ENCODE results near the gene RPP14. TPM values are rescaled to one million over a fixed set of nuclear protein-coding genes. Genes with fewer than 3 reads are reported as not detected.

The RPP14 gene
- total and polyA plus RNA-seq, 2 of the 4 experiments (the other 2 are of a cell fraction), result 6.6 to 7.8 TPM

DNA sequence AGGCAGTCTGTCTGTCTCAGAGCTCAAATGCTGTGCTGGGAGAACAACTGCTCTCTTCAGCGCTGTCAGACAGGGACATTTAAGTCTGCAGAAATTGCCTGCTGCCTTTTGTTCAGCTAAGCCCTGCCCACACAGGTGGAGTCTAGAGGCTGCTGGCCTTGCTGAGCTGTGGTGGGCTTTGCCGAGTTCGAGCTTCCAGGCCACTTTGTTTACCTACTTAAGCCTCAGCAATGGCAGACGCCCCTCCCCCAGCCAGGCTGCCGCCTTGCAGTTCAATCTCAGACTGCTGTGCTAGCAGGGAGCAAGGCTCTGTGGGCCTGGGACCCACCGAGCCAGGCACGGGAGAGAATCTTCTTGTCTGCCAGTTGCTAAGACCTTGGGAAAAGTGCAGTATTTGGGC is 25.0 kb upstream of the RPP14 start:
- no peak overlapping the region for H3K4me3 ChIP-seq (ENCODE audit: insufficient read depth, low read depth, low read length)
- intact Hi-C loops (cut with micrococcal nuclease) (no loop called here), dilution Hi-C loops (cut with HindIII; ENCODE audit: low sequenced_read_pairs, unreplicated experiment) (no loop called here), in situ Hi-C loops (cut with MboI; ENCODE audit: low sequenced_read_pairs) (no loop called here)
- H3K18ac ChIP-seq (ENCODE audit: low read depth, low read length), result no peak overlapping the region
- POLR2A ChIA-PET (ENCODE audit: unreplicated experiment), result no interaction called here
- H3K4me2 ChIP-seq (ENCODE audit: low read depth, low read length), result no peak overlapping the region
- H3K27ac ChIP-seq (ENCODE audit: insufficient read depth, low read length), result no peak overlapping the region
- no peak overlapping the region for H2BK20ac ChIP-seq (ENCODE audit: low read depth, low read length)
- no peak overlapping the region for H2BK120ac ChIP-seq (ENCODE audit: low read depth, low read length)
- no peaks in the 10 kb centered on the region for H3K9me3 ChIP-seq (ENCODE audit: control insufficient read depth, insufficient read depth, low read length)
- H4K91ac ChIP-seq (ENCODE audit: insufficient read depth, low read depth, low read length), result no peak overlapping the region
- no peak overlapping the region for H3K4ac ChIP-seq (ENCODE audit: low read depth, low read length)
- H3K9me1 ChIP-seq (ENCODE audit: insufficient read depth, low read length), result no peaks in the 10 kb centered on the region
- H3K4me1 ChIP-seq (ENCODE audit: control insufficient read depth, insufficient read depth, low read length), result no peaks in the 10 kb centered on the region
- no peak overlapping the region for H3K56ac ChIP-seq (ENCODE audit: extremely low read depth, insufficient read depth, low read length)
- H4K5ac ChIP-seq (ENCODE audit: low read depth, low read length), result no peak overlapping the region
- H4K20me1 ChIP-seq (ENCODE audit: insufficient read depth, low read length), result no peaks in the 10 kb centered on the region
- H3K27me3 ChIP-seq (ENCODE audit: control insufficient read depth, insufficient read depth, low read length), result no peaks in the 10 kb centered on the region
- 74% methylated on average over 5 of the region's 7 CpGs; no CpG with 5 or more reads in 1 of the 2 experiments for WGBS, 2 experiments (ENCODE audit: extremely low coverage in 2 of 2, insufficient read length in 1 of 2)
- H2AFZ ChIP-seq (replicated peaks; ENCODE audit: low read length, poor library complexity), result no peak overlapping the region
- no peak overlapping the region for H3K9ac ChIP-seq (ENCODE audit: low read depth, low read length)
- DNase-seq (no peak), ATAC-seq (ENCODE audit: low read depth) (no peak)
- no peak overlapping the region for H3K14ac ChIP-seq (replicated peaks; ENCODE audit: low read depth, low read length)
- H3K36me3 ChIP-seq (ENCODE audit: control insufficient read depth, insufficient read depth, low read length), result peaks cover 4% of the 10 kb centered on the region; the same call in 1 of the 2 replicates
- CTCF ChIA-PET, result no interaction called here
- TF ChIP-seq BHLHE40 (IDR thresholded peaks at IDR 0.05; ENCODE audit: low read depth, low read length), result no peak
- no peak overlapping the region for H2BK5ac ChIP-seq (ENCODE audit: low read depth, low read length, poor library complexity, severe bottlenecking)
- H2AK9ac ChIP-seq (replicated peaks; ENCODE audit: low read depth, low read length, poor library complexity), result no peak overlapping the region
- no TSS peak for BruUV-seq (replicated peaks)
- no peak overlapping the region for H2AK5ac ChIP-seq (ENCODE audit: low read depth, low read length)
- no peaks in the 10 kb centered on the region; a peak in 1 of 4 replicates for H3K79me1 ChIP-seq (ENCODE audit: low read depth in 1 of 2, low read length in 2 of 2)
- H4K8ac ChIP-seq (ENCODE audit: low read depth in 2 of 2, low read length in 2 of 2), result no peak overlapping the region
- no peak overlapping the region for H2BK15ac ChIP-seq (ENCODE audit: low read depth, low read length)
- no peak overlapping the region for H3K23ac ChIP-seq (ENCODE audit: low read depth, low read length)
